HG03575 (cell line): ENCODE results near the gene CHCT1.
"Not testable (repeated sequence)": the region's sequence is repeated elsewhere in the genome, so short reads cannot be mapped to it uniquely, and the experiment has no call there.

Experiments used
- ATAC-seq: cut with Tn5 transposase; IDR thresholded peaks from one replicate; pipeline ENCODE4 v1.9.1; 2021; ENCODE audit not compliant: unreplicated experiment, insufficient number of reproducible peaks, low FRiP score; ENCODE audit errors: extremely low read depth

CHCT1 gene

DNA sequence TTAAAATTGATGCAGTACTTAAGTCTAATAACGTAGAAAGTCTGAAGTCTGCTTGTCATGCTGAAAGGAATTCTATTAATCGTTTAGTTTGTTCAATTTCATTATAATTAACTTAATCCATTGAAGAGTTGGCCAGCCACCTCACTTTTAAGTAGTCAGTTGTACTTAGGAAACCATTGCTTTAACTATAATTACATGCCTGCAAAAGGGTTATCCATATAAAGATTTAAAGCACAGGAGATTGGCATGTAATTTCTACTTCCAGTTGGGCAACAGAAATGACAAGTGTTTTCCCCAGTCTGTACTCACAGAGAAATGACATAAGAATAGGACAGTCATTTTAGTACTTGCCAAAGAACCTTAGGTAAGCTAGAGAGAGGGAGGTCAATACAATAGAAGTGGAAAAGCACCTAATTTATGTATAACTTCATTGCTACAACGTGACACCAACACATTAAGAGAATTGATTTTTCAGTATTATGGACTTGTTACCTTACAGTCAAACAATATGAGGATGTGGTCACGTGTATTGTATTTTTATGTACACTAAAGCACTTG, 26.7 kb upstream of the CHCT1 start:
- ATAC-seq = no peak

DNA sequence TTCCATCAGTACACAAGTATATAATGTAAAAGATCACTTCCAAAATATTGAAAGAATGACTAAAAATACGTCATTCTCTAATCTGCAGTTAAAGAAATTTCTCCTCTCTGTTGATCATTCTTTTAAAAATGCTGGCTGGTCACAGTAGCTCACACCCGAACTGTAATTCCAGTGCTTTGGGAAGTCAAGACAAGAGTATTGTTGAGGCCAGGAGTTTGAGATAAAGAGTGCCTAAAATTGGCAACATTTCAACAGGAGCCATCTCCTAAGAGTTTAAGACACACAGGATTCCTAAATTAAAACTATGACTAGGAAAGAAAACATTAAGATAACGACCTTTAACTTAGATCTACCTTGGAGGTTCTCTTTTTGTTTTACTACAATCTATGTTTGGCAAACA, 25.9 kb upstream of the CHCT1 start:
- ATAC-seq = no peak

DNA sequence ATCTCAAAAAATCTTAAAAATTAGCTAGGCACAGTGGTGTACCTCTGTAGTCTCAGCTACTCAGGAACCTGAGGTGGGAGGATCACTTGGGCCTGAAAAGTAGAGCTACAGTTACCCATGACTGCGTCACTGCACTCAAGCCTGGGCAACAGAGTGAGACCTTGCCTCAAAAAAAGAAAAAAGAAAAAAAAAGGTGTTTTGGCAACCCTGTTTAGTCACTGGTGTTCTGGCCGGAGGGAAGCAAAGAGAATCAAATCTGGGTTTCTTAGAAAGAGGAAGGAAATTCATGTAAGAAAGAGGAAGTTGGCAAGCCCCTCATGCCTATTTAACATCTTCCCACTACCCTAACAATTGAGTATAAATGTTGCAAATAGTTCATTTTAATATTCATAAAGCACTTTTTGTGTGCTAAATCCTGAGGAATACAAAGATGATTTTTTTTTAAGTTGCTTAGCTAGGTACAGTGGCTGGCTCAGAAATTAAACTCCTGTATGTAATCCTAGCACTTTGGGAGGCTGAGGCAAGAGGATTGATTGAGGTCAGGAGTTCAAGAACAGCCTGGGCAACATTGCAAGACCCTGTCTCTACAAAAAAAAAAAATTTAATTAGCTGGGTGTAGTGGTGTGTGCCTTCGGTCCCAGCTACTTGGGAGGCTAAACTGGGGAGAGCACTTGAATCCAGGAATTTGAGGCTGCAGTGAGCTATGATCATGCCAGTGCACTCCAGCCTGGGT, 23.9 kb upstream of the CHCT1 start:
- ATAC-seq = no peak

DNA sequence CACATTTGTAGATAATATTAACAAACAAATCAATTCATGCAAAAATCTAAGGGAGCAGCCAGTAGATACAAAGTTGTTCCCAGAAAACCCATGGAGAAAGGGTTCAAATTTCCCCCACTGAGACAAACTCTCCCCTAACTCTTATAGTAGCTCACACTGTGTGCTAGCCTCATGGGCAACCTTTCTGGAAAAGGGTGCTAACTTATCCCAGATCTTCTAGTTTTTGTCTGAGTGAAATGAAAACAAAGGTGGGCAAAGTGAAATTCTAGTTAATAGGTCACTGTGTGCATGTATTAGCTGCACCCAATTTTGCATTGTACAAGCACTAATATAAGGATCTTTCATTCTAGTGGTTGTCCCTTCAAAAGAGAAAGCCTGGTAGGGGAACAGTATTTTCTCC, 20.5 kb upstream of the CHCT1 start:
- ATAC-seq = no peak

DNA sequence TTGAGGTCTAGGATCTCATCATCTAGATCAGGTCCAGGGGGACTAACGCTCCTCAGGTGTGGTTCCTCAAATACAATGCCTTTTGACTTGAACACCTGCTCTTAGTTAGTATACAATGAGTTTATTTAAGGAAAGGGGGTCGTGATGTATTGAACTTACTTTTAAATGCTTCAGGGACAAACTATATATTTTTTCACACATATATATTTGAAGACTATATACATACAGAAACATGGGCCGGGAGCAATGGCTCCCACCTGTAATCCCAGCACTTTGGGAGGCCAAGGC, 18.8 kb upstream of the CHCT1 start:
- no peak for ATAC-seq

DNA sequence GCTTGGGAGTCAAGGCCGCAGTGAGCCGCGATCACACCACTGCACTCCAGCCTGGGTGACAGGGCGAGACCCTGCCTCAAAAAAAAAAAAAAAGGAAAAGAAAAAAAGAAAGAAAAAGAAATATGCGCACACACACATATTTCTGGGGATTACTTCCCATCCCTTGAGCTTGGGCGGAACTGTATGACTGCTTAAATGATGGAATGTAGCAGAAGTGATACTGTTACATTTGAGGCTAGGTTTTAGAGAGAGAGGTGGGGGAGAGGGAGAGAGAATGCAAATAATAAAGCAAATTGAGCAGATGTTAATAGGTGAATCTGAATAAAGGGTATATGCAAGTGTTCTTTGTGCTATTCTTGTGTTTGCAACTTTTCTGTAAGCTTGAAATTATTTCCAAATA, 18.3 kb upstream of the CHCT1 start:
- no peak for ATAC-seq

DNA sequence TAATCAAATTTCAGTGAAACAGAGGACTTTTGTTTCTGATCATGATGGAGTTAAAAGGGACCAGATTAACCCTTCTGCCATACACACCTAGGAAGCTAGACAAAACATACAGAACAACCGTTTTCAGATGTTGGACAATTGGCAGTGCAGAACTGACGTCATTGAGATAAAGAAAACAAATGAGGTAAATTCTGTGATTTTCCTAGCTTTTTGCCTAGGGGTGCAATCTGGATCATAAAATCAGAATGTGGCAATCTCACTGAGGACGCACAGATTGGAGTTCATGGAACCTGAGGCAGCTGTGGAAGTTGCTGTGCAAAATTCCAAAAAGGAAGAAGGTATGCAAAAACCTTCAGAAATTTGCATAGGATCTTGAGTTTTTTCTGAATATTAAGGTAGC, 15.4 kb upstream of the CHCT1 start:
- no peak for ATAC-seq

DNA sequence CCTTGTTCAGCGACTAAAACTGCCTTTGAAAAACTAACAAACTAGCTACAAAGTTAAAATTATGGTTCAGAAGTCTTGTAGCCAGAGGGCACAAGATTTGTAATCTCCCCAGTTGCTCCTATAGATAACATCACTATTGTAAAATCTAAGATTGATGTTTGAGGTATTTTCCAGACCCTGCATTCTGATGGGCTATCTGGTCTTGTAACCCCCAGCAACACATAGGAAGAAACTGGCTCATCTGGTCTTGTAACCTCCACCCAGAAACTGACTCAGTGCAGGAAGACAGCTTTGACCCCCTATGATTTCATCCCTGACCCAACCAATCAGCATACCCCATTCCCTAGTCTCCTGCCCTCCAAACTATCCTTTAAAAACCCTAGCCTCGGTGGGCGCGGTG, 12.3 kb upstream of the CHCT1 start:
- ATAC-seq = no peak

DNA sequence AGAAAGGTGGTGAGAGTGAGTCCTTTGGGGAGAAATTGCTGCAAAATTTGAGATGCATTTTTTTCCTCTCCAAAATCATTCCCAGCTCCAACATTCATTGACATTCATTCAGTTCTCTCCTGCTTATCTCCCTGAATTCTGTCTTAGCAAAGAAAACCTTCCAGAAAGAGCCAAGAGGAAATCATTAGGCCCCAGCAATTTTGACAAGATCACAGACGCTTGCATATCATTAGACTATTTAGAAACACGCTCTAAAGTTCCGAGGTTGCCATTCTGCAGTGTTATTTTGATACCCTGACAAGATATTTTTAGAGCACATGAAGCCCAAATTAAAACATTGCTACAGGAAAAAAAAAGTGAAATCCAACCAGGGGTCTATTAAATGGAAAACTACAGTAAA, 9.6 kb upstream of the CHCT1 start:
- ATAC-seq = no peak

DNA sequence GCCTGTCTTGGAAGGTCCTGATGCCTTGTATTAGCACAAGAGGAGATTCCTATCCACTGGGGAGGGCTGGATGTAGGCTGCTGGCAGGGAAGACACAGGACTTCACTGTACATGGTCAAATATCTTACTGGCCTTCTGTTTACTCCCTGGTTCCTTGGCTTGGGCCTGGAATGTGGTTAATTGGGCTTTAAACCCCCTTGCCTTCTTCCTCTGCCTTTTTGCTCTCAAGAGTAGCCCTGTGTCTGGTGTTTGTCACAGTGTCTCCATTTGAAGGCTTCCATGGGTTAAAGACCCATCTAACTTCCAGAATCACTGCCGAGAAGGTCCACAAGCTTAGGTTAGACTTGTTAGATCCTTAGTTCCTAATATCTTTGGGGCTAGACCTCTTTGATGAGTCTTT, 7.1 kb upstream of the CHCT1 start:
- no peak for ATAC-seq

DNA sequence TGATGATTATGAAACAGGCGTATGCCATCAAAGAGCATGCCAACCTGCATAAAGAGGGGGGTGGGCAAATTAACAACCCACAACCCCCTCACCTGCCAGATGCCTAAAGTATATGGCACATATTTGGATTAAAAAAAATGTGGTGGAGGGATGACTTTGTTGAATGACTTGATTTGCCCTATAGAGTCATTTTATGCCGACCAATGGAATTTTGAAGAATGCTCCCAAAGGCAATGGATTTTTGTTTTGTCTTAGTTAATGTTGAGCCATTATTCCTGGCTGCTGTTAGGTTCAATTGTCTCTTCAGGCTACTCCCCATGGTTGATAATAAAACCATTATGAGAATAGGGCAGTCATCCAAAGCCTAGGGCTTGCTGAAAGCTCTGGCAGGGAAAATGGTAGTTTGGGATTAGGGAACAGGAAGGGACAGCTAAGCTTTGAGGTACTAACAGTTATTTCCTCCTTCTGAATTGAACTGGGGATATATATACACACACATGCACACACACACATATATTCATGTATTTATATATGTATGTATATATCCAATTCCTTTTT, 5.8 kb upstream of the CHCT1 start:
- ATAC-seq = no peak

DNA sequence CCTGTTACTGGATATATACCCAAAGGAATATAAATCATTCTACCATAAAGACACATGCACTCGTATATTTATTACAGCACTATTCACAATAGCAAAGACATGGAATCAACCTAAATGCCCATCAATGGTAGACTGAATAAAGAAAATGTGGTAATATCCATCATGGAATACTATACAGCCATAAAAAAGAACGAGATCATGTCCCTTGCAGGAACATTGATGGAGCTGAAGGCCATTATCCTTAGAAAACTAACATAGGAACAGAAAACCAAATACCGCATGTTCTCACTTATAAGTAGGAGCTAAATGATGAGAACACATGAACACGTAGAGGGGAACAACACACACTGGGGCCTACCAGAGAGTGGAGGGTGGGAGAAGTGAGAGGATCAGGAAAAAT, 3.3 kb upstream of the CHCT1 start:
- not testable (repeated sequence) for ATAC-seq

DNA sequence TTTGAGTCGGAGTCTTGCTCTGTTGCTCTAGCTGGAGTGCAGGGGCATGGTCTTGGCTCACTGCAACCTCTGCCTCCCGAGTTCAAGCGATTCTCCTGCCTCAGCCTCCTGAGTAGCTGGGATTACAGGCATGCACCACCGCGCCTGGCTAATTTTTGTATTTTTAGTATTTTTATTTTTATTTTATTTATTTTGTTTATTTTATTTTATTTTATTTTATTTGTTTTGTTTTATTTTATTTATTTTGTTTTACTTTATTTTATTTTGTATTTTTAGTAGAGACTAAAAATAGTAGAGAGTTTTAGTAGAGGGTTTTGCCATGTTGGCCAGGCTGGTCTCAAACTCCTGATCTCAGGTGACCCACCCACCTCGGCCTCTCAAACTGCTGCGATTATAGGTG, 2.4 kb upstream of the CHCT1 start:
- ATAC-seq = not testable (repeated sequence)

DNA sequence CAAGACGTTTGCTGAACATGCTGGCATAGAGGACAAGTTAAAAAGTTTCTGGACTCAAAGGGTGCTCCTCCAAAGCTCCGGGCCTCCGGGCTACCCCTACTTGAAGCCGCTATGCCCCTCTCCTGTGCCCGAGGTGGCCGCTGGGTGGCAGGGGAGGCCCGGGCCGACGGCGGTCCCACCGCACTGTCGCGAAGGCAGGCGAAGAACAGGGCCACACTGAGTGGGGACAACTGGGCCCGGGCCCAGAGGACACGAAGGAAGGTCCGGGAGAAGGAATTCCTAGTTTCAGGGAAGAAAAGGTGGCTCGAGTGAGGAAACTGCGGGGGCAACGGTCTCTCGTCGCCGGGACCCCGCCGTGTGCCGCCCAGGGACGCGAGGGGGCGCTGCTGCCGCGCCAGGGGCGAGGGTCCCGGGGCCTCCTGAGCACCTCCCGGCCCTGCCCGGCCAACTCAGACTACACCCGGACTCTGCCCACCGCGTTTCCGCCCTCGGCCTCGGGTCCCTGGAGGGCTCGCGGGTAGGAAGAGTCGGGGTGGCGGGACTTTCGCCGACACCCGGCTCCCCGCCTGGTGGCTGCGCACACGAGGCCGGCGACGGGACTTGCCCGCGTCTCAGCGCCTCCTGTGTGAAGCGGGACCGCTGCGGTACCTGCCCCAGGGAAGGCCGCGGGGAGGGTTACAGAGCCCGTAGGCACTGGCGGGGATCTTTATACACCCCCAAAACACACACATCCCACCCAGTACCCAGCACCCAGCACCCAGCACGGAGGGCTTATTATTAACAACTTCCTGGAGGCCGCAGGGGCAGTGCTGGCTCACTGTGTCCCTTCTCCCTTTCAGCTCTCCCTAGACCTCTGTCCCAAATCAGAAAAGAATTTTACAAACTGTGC, 772 bp upstream of the CHCT1 start:
- no peak for ATAC-seq

DNA sequence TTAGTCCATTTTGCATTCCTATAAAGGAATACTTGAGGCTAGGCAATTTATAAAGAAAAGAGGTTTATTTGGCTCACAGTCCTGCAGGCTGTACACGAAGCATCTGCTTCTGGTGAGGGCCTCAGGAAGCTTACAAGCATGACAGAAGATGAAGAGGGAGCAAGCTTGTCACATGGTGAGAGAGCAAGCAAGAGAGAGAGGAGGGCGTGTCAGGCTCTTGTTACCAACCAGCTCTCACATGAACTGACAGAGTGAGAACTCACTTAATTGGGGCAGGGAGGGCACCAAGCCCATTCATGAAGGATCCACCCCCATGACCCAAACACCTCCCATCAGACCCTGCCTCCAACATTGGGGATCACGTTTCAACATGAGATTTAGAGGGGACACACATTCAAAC, 1.6 kb downstream of the CHCT1 start:
- no peak for ATAC-seq

DNA sequence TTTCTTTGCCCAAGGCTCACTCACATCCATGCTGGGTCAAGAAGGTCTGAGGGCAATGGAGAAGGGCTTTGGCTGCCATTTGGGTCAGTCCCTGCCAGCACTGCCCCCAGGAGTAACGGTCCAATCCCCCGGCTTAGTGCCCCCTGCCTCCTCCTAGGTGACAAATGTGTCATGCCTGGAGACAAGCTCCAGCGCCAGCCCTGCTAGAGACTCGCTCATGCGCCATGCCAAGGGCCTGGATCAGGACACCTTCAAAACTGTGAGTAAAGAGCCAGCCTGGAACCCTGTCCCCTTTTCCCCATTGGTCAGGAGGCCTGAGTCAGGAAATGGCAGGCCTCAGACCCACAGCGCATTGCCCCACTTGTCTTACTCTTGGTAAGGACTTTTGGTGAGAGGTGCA, 3.3 kb downstream of the CHCT1 start:
- ATAC-seq = no peak

DNA sequence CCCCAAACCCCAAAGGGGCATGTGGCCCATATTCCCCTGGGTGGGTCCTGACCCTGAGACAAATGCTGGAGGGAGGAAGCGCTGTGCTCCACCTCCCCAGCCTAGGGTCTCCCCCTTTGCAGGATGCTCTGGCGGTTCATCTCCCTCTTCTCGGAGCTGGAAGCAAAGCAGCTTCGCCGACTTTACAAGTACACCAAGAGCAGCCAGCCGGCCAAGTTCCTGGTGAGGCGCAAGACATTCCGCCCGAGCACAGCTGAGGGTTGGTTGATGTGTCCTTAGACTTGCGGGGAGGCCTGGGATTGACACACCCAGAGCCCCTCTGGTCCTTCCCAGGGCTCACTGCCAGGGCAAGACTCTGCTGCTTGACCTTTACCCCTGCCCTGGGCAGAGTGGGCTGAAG, 4.3 kb downstream of the CHCT1 start:
- ATAC-seq = no peak

DNA sequence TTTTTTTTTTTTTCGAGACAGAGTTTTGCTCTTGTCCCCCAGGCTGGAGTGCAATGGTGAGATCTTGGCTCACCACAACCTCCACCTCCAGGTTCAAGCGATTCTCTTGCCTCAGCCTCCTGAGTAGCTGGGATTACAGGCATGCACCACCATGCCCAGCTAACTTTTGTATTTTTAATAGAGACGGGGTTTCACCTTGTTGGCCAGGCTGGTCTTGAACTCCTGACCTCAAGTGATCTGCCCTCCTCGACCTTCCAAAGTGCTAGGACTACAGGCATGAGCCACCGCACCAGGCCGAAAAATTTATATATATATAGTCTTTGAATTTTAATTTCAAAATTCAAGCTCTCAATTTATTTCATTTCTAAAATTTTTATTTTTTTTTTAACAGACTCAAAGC, 6.2 kb downstream of the CHCT1 start:
- not testable (repeated sequence) for ATAC-seq

DNA sequence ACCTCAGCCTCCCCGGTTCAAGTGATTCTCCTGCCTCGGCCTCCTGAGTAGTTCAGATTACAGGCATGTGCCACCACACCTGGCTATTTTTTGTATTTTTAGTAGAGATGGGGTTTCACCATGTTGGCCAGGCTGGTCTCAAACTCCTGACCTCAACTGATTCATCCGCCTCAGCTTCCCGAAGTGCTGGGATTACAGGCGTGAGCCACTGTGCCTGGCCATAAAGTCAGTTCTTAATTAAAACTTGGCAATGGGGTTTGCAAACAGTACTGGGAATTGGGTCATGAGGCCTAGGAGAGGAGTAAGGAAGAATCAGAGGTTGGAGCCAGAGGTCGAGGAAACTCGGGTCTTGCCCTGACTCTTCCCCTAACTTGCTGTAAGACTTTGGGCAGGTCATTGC, 8.3 kb downstream of the CHCT1 start:
- not testable (repeated sequence) for ATAC-seq
